GM23248 (cell line): ENCODE measurements around the gene ELK1. TPM values are rescaled to one million over a fixed set of nuclear protein-coding genes. Genes with fewer than 3 reads are reported as not detected.
"Not testable (repeated sequence)": the region's sequence is repeated elsewhere in the genome, so short reads cannot be mapped to it uniquely, and the experiment has no call there.

Source experiments
- DNase-seq: peaks from one replicate; pipeline ENCODE4 v3.0.0-alpha.2; 2015
- H2AFZ ChIP-seq: fragments of 200-600 bp; sonication (generic); 2 replicates; pipeline ENCODE4 v1.6.1; 2016; ENCODE audit warnings: antibody characterized with exemption
- H3F3A ChIP-seq: fragments of 200-600 bp; sonication (generic); 2 replicates; pipeline ENCODE4 v1.6.1; 2016; ENCODE audit warnings: mild to moderate bottlenecking, antibody characterized with exemption, mixed run types; ENCODE audit not compliant: insufficient read depth
- H3K27ac ChIP-seq: fragments of 200-600 bp; sonication (generic); 2 replicates; pipeline ENCODE4 v1.5.1; 2016; ENCODE audit warnings: mild to moderate bottlenecking
- H3K27me3 ChIP-seq: fragments of 200-600 bp; sonication (generic); replicated peaks from 2 replicates; pipeline ENCODE4 v1.6.1; 2016; ENCODE audit warnings: mild to moderate bottlenecking; ENCODE audit not compliant: insufficient read depth
- H3K36me3 ChIP-seq: fragments of 200-600 bp; sonication (generic); 2 replicates; pipeline ENCODE4 v1.6.1; 2016; ENCODE audit warnings: low read depth, mild to moderate bottlenecking
- H3K4me1 ChIP-seq: fragments of 200-600 bp; sonication (generic); 2 replicates; pipeline ENCODE4 v1.6.1; 2016; ENCODE audit warnings: mild to moderate bottlenecking; ENCODE audit not compliant: insufficient read depth
- H3K4me2 ChIP-seq: fragments of 200-600 bp; sonication (generic); one replicate; pipeline ENCODE4 v1.6.1; 2016; ENCODE audit warnings: mild to moderate bottlenecking; ENCODE audit not compliant: unreplicated experiment
- H3K4me3 ChIP-seq: fragments of 200-600 bp; sonication (generic); 2 replicates; pipeline ENCODE4 v1.5.1; 2016; ENCODE audit warnings: mild to moderate bottlenecking
- H3K79me2 ChIP-seq: fragments of 200-600 bp; sonication (generic); 2 replicates; pipeline ENCODE4 v1.6.1; 2016; ENCODE audit warnings: mild to moderate bottlenecking; ENCODE audit not compliant: insufficient read depth
- H3K9ac ChIP-seq: fragments of 200-600 bp; sonication (generic); 2 replicates; pipeline ENCODE4 v1.6.1; 2016; ENCODE audit warnings: mild to moderate bottlenecking
- H3K9me2 ChIP-seq: fragments of 200-600 bp; sonication (generic); 2 replicates; pipeline ENCODE4 v1.6.1; 2016; ENCODE audit warnings: mixed run types, mild to moderate bottlenecking, moderate library complexity; ENCODE audit not compliant: insufficient read depth
- H3K9me3 ChIP-seq: fragments of 200-600 bp; sonication (generic); one replicate; pipeline ENCODE4 v1.6.1; 2017; ENCODE audit warnings: low read depth
- H4K20me1 ChIP-seq: fragments of 200-600 bp; sonication (generic); 2 replicates; pipeline ENCODE4 v1.6.0; 2016; ENCODE audit not compliant: insufficient read depth
- EZH2 ChIP-seq: fragments of 200-600 bp; sonication (generic); IDR thresholded peaks from 2 replicates; pipeline ENCODE4 v1.6.1; 2018; ENCODE audit warnings: antibody characterized with exemption, mild to moderate bottlenecking; ENCODE audit not compliant: insufficient read depth, poor library complexity, severe bottlenecking
- EZH2phosphoT487 ChIP-seq: fragments of 200-600 bp; sonication (generic); IDR thresholded peaks from 2 replicates; pipeline ENCODE4 v1.6.1; 2018; ENCODE audit warnings: antibody characterized with exemption, moderate library complexity, mild to moderate bottlenecking, low read depth; ENCODE audit not compliant: insufficient read depth
- WGBS, 2 experiments: methylation state at CpG; one replicate each; pipeline ENCODE4 v1.1.6; 2015 to 2017; ENCODE audit warnings: low lambda C conversion rate in 2 of 2, low coverage in 1 of 2; ENCODE audit errors: missing lambda C conversion rate in 2 of 2; 5-methylcytosine and 5-hydroxymethylcytosine counted together
- in situ Hi-C: fragments of 300-500 bp; cut with MboI; formaldehyde crosslinking; loops from 2 replicates; pipeline ENCODE4 v1.15.0; 2020
- polyA plus RNA-seq: library from polyadenylated mRNA; unstranded; fragments of >200 nt; fragmentation: Nextera tagmentation; extraction: Ambion mirVana; gene quantifications from 2 replicates; pipeline ENCODE4 v1.2.1, GENCODE V29; 2016
- total RNA-seq: library from RNA; depleted of rRNA; stranded (reverse); fragments of >200 nt; shearing (Covaris generic); gene quantifications from 2 replicates; pipeline ENCODE4 v1.2.3, GENCODE V29; 2014

The ELK1 gene
- total and polyA plus RNA-seq, 2 experiments from 2014 or later: 46.6 to 47.7 TPM

DNA sequence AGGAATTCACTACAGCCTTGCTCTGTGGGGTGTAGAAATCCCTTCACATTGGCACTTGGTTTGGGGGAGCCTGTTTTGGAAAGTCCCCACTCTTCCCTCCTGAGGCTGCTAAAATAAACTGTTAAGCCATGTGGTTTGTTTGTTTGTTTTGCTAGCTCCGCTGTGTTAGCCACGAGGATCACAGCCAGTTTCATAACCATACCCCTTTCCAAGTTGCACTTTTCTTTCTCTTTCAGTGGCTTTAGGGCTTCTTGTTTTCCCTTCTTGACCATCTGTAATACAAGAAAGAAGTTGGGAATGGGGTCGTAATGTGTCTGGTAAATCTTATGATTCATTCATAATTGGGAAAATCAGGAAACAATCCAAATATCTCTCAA is 33.5 kb upstream of the ELK1 start:
- 5 to 8% methylated on average over 2 to 3 of the region's 3 CpGs for WGBS, 2 experiments
- DNase-seq: no peak
- in situ Hi-C loops: no loop called here

DNA sequence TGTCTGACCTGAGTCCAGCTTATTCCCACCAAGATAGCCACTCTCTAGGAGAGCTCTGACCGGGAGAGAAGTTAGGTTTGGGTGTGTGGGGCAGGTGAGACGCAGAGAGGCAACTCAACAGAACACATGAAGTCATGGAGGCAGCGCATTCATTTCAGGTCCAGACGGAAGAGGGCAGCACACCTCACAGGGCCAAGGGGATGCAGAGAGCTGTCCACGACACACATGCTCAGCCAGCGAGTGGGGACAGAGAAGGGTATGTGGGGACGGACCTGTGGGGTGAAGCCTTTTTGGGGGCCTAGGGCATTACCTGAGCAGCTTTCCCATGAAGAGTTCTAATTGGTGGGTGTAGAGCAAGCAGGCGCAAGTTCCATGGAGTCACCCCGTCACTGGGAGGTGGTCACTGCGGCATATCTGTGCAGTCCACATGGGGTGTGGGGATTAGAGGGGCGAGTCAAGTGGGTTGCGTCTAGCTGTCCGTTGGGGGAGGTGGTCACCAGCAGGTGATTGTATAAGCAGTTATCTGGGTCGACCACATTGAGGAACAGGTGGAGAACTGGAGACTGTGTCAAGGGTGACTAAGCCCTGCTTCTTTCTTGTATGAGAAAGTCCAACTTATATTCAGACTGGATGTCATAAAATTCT is 32.9 kb upstream of the ELK1 start:
- Histone ChIP-seq H3K9me2 (no peaks in the 10 kb centered on the region), H3K9me3 (no peaks in the 10 kb centered on the region), H2AFZ (no peak overlapping the region), H3K4me3 (no peak overlapping the region), H3K4me2 (no peak overlapping the region), H3K79me2 (no peaks in the 10 kb centered on the region), H3K36me3 (no peaks in the 10 kb centered on the region), H3K9ac (no peak overlapping the region), H3F3A (no peaks in the 10 kb centered on the region), H4K20me1 (no peaks in the 10 kb centered on the region), H3K27me3 (no peaks in the 10 kb centered on the region), H3K27ac (no peak overlapping the region), H3K4me1 (no peaks in the 10 kb centered on the region)
- in situ Hi-C loops: no loop called here
- TF ChIP-seq EZH2: no peak
- 72 to 86% methylated on average over 4 to 14 of the region's 14 CpGs for WGBS, 2 experiments
- no peak for DNase-seq

More for the DNA sequence above, 33.5 kb upstream of the ELK1 start:
- H3K4me3 ChIP-seq: no peak overlapping the region
- no peaks in the 10 kb centered on the region for H3F3A ChIP-seq
- no peak overlapping the region for H3K27ac ChIP-seq
- TF ChIP-seq EZH2phosphoT487 (no peak), EZH2 (no peak)
- no peak overlapping the region for H3K4me2 ChIP-seq
- H3K9ac ChIP-seq: no peak overlapping the region
- no peak overlapping the region for H2AFZ ChIP-seq
- no peaks in the 10 kb centered on the region for H3K79me2 ChIP-seq
- H3K9me3 ChIP-seq: no peaks in the 10 kb centered on the region
- H4K20me1 ChIP-seq: no peaks in the 10 kb centered on the region
- H3K4me1 ChIP-seq: no peaks in the 10 kb centered on the region
- no peaks in the 10 kb centered on the region for H3K9me2 ChIP-seq
- no peaks in the 10 kb centered on the region for H3K36me3 ChIP-seq
- H3K27me3 ChIP-seq: no peaks in the 10 kb centered on the region

DNA sequence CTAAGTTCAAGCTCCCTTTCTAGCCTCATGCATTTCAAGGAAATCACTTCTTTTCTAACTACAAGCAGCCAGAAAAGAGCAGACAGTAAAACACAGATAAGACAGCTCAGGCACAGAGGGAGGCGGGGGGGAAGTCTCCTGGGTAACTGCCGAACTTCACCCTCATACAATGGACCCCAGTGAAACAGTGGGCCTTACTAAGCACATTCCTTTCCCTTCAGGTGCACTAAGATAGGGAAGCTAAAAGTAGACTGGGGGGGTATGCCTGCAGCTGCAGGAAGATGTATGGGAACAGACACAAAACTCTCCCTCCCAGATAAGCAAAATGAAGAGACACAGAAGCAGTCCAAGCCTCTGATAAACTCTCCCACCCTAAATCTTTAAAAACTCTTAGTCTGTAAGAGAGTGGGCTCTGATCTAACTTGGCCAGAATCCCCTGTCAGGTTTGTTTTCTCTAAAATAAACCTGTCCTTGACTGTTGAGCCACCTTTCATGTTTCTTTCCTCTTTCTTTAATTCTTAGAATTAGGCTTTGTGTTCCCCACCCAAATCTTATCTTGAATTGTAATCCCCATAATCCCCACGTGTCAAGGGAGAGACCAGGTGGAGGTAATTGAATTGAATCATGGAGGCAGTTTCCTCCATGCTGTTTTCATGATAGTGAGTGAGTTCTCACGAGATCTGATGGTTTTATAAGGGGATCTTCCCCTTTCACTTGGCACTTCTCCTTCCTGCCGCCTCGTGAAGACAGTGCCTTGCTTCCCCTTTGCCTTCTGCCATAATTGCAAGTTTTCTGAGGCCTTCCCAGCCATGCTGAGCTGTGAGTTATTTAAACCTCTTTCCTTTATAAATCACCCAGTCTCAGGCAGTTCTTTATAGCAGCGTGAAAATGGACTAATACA is 25.8 kb upstream of the ELK1 start:
- H3K9ac ChIP-seq, H3K36me3 ChIP-seq, H3K79me2 ChIP-seq, H3K4me3 ChIP-seq, H3K4me1 ChIP-seq, in situ Hi-C loops, H3K27ac ChIP-seq, DNase-seq, H3K4me2 ChIP-seq, H3K9me2 ChIP-seq, H3K27me3 ChIP-seq, H2AFZ ChIP-seq, H3F3A ChIP-seq, H3K9me3 ChIP-seq, H4K20me1 ChIP-seq: not testable (repeated sequence)
- WGBS, 2 experiments: 55 to 61% methylated on average over 7 of the region's 7 CpGs

DNA sequence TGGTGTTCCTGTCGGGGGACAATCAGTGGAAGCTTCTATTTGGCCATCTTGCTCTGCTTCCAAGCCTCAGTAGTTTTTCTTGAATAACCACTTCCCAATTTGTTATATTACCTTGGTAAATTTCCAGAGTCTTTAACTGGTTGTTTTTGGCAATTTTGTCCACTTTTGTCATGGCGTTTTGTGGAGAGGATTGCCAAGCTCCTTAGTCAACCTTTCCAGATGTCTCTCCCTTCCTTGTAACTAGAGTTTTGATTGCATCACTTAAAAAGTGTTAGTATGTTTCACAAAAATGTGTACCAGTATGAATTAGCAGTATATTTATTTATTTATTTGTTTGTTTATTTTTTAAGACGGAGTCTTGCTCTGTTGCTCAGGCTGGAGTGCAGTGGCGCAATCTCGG is 24.4 kb upstream of the ELK1 start:
- no peaks in the 10 kb centered on the region for H3K9me3 ChIP-seq
- no peaks in the 10 kb centered on the region for H4K20me1 ChIP-seq
- H3K27ac ChIP-seq: no peak overlapping the region
- no peaks in the 10 kb centered on the region for H3F3A ChIP-seq
- no peak overlapping the region for H3K4me2 ChIP-seq
- H3K79me2 ChIP-seq: no peaks in the 10 kb centered on the region
- peak; percentile 41 for DNase-seq
- H3K27me3 ChIP-seq: no peaks in the 10 kb centered on the region
- H2AFZ ChIP-seq: no peak overlapping the region
- no peaks in the 10 kb centered on the region for H3K36me3 ChIP-seq
- H3K4me3 ChIP-seq: no peak overlapping the region
- H3K4me1 ChIP-seq: no peaks in the 10 kb centered on the region
- 81 to 82% methylated on average over 5 of the region's 5 CpGs for WGBS, 2 experiments
- H3K9ac ChIP-seq: no peak overlapping the region
- TF ChIP-seq EZH2 (no peak), EZH2phosphoT487 (no peak)
- in situ Hi-C loops: no loop called here
- H3K9me2 ChIP-seq: no peaks in the 10 kb centered on the region

DNA sequence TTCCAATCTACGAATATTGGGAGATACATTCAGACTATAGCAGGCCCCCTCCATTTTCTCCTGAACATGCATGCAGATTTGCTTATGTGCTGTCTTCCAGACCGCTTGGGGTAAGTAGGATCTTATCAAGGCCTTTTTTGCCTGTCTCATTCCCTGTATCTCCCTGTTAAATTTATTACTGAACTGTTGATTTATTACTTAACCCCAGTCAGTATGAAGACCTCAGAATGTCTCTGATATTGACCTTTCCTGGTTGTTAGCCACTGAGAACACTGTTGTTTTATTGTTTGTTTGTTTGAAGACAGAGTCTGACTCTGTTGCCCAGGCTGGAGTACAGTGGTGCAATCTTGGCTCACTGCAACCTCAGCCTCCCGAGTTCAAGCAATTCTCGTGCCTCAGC is 15.4 kb upstream of the ELK1 start:
- 100% methylated on average over 4 of the region's 4 CpGs for WGBS, 2 experiments
- H3K4me3 ChIP-seq, H3K79me2 ChIP-seq, H3K4me2 ChIP-seq, H3K9ac ChIP-seq, in situ Hi-C loops, H3K9me2 ChIP-seq, H3K27me3 ChIP-seq, H3K36me3 ChIP-seq, DNase-seq, H3K9me3 ChIP-seq, H4K20me1 ChIP-seq, H3K27ac ChIP-seq, H2AFZ ChIP-seq: not testable (repeated sequence)
- peaks cover 24% of the 10 kb centered on the region; the same call in 1 of the 2 replicates for H3F3A ChIP-seq
- peaks cover 35% of the 10 kb centered on the region for H3K4me1 ChIP-seq
